Osteocyte (in vitro differentiated cells): ENCODE measurements around the gene GAREM2. TPM values are rescaled to one million over a fixed set of nuclear protein-coding genes. Genes with fewer than 3 reads are reported as not detected.
A peak's percentile ranks its signal among the peaks of the same experiment; 100 is the strongest.

Experiments used
- DNase-seq: peaks from one replicate; pipeline ENCODE4 v3.0.0; 2021; ENCODE audit warnings: mixed read lengths; ENCODE audit not compliant: unreplicated experiment; ENCODE audit errors: extremely low spot score
- H3K27ac Mint-ChIP-seq: one replicate; pipeline ENCODE4 v1.8.0; 2021; ENCODE audit warnings: mild to moderate bottlenecking, mixed read lengths; ENCODE audit not compliant: unreplicated experiment
- H3K27me3 Mint-ChIP-seq: one replicate; pipeline ENCODE4 v1.8.0; 2021; ENCODE audit warnings: mixed read lengths; ENCODE audit not compliant: unreplicated experiment
- H3K36me3 Mint-ChIP-seq: one replicate; pipeline ENCODE4 v1.8.0; 2021; ENCODE audit warnings: mixed read lengths; ENCODE audit not compliant: unreplicated experiment
- H3K4me1 Mint-ChIP-seq: one replicate; pipeline ENCODE4 v1.8.0; 2021; ENCODE audit warnings: mixed read lengths; ENCODE audit not compliant: unreplicated experiment
- H3K4me3 Mint-ChIP-seq: one replicate; pipeline ENCODE4 v1.8.0; 2021; ENCODE audit warnings: mild to moderate bottlenecking, moderate library complexity, mixed read lengths; ENCODE audit not compliant: unreplicated experiment
- H3K9me3 Mint-ChIP-seq: one replicate; pipeline ENCODE4 v1.8.0; 2021; ENCODE audit warnings: mixed read lengths; ENCODE audit not compliant: unreplicated experiment
- total RNA-seq: library from RNA; stranded (reverse); gene quantifications from 2 replicates; pipeline ENCODE4 v1.2.1, GENCODE V29; 2021
- TF ChIP-seq, protein P1 (sequence below): fragments of 200-600 bp; sonication (generic); IDR thresholded peaks from 2 replicates; pipeline ENCODE4 v1.5.0; 2021; ENCODE audit warnings: antibody characterized with exemption, mild to moderate bottlenecking, moderate library complexity

GAREM2 gene
- total RNA-seq, 1 donor from 2014 or later: 15.2 TPM

GRCh38 chr2:26224095-26224494 lies 51.2 kb downstream of the GAREM2 start:
- H3K27me3 Mint-ChIP-seq: no peaks in the 10 kb centered on the region
- peaks cover 8% of the 10 kb centered on the region for H3K9me3 Mint-ChIP-seq
- H3K4me1 Mint-ChIP-seq: no peaks in the 10 kb centered on the region
- H3K36me3 Mint-ChIP-seq: peaks cover 41% of the 10 kb centered on the region
- no peak for DNase-seq
- TF ChIP-seq, protein P1, sequence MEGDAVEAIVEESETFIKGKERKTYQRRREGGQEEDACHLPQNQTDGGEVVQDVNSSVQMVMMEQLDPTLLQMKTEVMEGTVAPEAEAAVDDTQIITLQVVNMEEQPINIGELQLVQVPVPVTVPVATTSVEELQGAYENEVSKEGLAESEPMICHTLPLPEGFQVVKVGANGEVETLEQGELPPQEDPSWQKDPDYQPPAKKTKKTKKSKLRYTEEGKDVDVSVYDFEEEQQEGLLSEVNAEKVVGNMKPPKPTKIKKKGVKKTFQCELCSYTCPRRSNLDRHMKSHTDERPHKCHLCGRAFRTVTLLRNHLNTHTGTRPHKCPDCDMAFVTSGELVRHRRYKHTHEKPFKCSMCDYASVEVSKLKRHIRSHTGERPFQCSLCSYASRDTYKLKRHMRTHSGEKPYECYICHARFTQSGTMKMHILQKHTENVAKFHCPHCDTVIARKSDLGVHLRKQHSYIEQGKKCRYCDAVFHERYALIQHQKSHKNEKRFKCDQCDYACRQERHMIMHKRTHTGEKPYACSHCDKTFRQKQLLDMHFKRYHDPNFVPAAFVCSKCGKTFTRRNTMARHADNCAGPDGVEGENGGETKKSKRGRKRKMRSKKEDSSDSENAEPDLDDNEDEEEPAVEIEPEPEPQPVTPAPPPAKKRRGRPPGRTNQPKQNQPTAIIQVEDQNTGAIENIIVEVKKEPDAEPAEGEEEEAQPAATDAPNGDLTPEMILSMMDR: no peak
- no peak overlapping the region for H3K4me3 Mint-ChIP-seq
- H3K27ac Mint-ChIP-seq: no peak overlapping the region

GRCh38 chr2:26229595-26229994 lies 56.7 kb downstream of the GAREM2 start:
- DNase-seq: no peak
- H3K4me1 Mint-ChIP-seq: peaks cover 4% of the 10 kb centered on the region
- no peaks in the 10 kb centered on the region for H3K27me3 Mint-ChIP-seq
- TF ChIP-seq, protein P1: no peak
- peaks cover 8% of the 10 kb centered on the region for H3K9me3 Mint-ChIP-seq
- H3K36me3 Mint-ChIP-seq: peaks cover 53% of the 10 kb centered on the region
- H3K4me3 Mint-ChIP-seq: no peak overlapping the region
- no peak overlapping the region for H3K27ac Mint-ChIP-seq

DNA sequence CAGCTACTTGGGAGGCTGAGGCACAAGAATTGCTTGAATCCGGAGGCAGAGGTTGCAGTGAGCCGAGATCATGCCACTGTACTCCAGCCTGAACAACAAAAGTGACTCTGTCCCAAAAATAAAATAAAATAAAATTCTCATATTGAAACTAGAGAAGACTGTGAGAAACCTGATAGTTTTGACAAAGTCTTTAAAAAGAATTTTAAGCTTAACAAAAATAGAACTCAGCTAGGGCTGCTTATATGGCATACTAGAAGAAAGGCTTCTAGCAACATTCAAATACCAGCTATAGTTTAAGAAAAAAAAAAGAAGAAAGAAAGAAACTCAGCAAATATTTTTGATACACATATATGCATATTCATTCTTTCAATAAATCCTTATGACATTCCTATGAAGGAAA lies 57.9 kb downstream of the GAREM2 start:
- TF ChIP-seq, protein P1: no peak
- Mint-ChIP-seq H3K4me3 (no peak overlapping the region), H3K27me3 (no peaks in the 10 kb centered on the region), H3K4me1 (peaks cover 4% of the 10 kb centered on the region), H3K9me3 (peaks cover 8% of the 10 kb centered on the region), H3K27ac (no peak overlapping the region), H3K36me3 (peaks cover 51% of the 10 kb centered on the region)
- DNase-seq: no peak

GRCh38 chr2:26235089-26235488 lies 62.2 kb downstream of the GAREM2 start:
- Mint-ChIP-seq H3K9me3 (no peaks in the 10 kb centered on the region), H3K27ac (no peak overlapping the region), H3K27me3 (no peaks in the 10 kb centered on the region), H3K36me3 (peaks cover 26% of the 10 kb centered on the region), H3K4me3 (no peak overlapping the region), H3K4me1 (peaks cover 6% of the 10 kb centered on the region)
- TF ChIP-seq, protein P1: peak; percentile 40
- DNase-seq: no peak

- H3K36me3 Mint-ChIP-seq: peaks cover 17% of the 10 kb centered on the region
- TF ChIP-seq, protein P1: no peak
- H3K4me1 Mint-ChIP-seq: peaks cover 22% of the 10 kb centered on the region
- no peak for DNase-seq
- H3K27ac Mint-ChIP-seq: no peak overlapping the region
- no peaks in the 10 kb centered on the region for H3K9me3 Mint-ChIP-seq
- H3K4me3 Mint-ChIP-seq: no peak overlapping the region
- H3K27me3 Mint-ChIP-seq: no peaks in the 10 kb centered on the region
These were observed 65.0 kb downstream of the GAREM2 start for GRCh38 chr2:26237868-26238267.
